IMR-90 (cell line): Measurements from ENCODE around the gene EZR. TPM values are rescaled to one million over a fixed set of nuclear protein-coding genes. Genes with fewer than 3 reads are reported as not detected.

Source experiments
- ATAC-seq: fragments of 200-7000 bp; cut with Tn5 transposase; 2 replicates; pipeline ENCODE4 v1.9.1; 2020; ENCODE audit warnings: low read depth, mild to moderate bottlenecking, moderate library complexity
- BruUV-seq: library from RNA; stranded (reverse); fragments of 400-500 nt; replicated peaks from 2 replicates; lab custom pipeline; 2021; lab: Mats Ljungman, UMichigan
- CTCF ChIA-PET: fragments of 300-600 bp; formaldehyde crosslinking; extraction: SDS; loops from one replicate; lab custom pipeline; 2021; ENCODE audit warnings: antibody characterized with exemption; lab: Yijun Ruan, JAX
- POLR2A ChIA-PET: fragments of 300-600 bp; sonication (Branson Sonifier 250); formaldehyde crosslinking; loops from one replicate; lab custom pipeline; 2022; ENCODE audit warnings: antibody characterized with exemption; ENCODE audit not compliant: unreplicated experiment; lab: Charles Lee
- DNase-seq: peaks from one replicate; pipeline ENCODE4 v3.0.0; 2013
- H2AFZ ChIP-seq: replicated peaks from 2 replicates; pipeline ENCODE3; 2013; ENCODE audit warnings: low read length, mild to moderate bottlenecking; ENCODE audit not compliant: poor library complexity
- H2AK5ac ChIP-seq: 2 replicates; pipeline ENCODE4 v1.6.1; 2013; ENCODE audit warnings: low read depth, low read length, inconsistent platforms
- H2AK9ac ChIP-seq: replicated peaks from 2 replicates; pipeline ENCODE3; 2013; ENCODE audit warnings: mild to moderate bottlenecking, low read depth, low read length, moderate library complexity; ENCODE audit not compliant: poor library complexity
- H2BK120ac ChIP-seq: 2 replicates; pipeline ENCODE4 v1.6.1; 2013; ENCODE audit warnings: low read depth, low read length, inconsistent platforms
- H2BK15ac ChIP-seq: 3 replicates; pipeline ENCODE4 v1.6.1; 2013; ENCODE audit warnings: low read depth, low read length, inconsistent platforms
- H2BK20ac ChIP-seq: 2 replicates; pipeline ENCODE4 v1.6.1; 2013; ENCODE audit warnings: low read depth, mild to moderate bottlenecking, inconsistent platforms, low read length, moderate library complexity
- H2BK5ac ChIP-seq: 2 replicates; pipeline ENCODE4 v1.6.1; 2013; ENCODE audit warnings: mild to moderate bottlenecking, low read depth, low read length, inconsistent platforms; ENCODE audit not compliant: poor library complexity, severe bottlenecking
- H3K14ac ChIP-seq: replicated peaks from 2 replicates; pipeline ENCODE4 v1.6.1; 2013; ENCODE audit warnings: low read depth, low read length, inconsistent platforms
- H3K18ac ChIP-seq: 2 replicates; pipeline ENCODE4 v1.6.1; 2013; ENCODE audit warnings: low read depth, low read length, control low read depth
- H3K23ac ChIP-seq: 2 replicates; pipeline ENCODE4 v1.6.1; 2013; ENCODE audit warnings: low read depth, low read length, inconsistent platforms
- H3K27ac ChIP-seq: 2 replicates; pipeline ENCODE4 v1.5.1; 2013; ENCODE audit warnings: mild to moderate bottlenecking, control low read depth, low read length; ENCODE audit not compliant: insufficient read depth
- H3K27me3 ChIP-seq: 2 replicates; pipeline ENCODE4 v1.6.1; 2013; ENCODE audit warnings: low read length; ENCODE audit not compliant: control insufficient read depth, insufficient read depth
- H3K36me3 ChIP-seq: 2 replicates; pipeline ENCODE4 v1.6.1; 2013; ENCODE audit warnings: low read length, mixed read lengths; ENCODE audit not compliant: control insufficient read depth, insufficient read depth
- H3K4ac ChIP-seq: 2 replicates; pipeline ENCODE4 v1.6.1; 2013; ENCODE audit warnings: low read depth, low read length, inconsistent platforms
- H3K4me1 ChIP-seq: 2 replicates; pipeline ENCODE4 v1.6.1; 2013; ENCODE audit warnings: low read length, mixed read lengths; ENCODE audit not compliant: control insufficient read depth, insufficient read depth
- H3K4me2 ChIP-seq: 2 replicates; pipeline ENCODE4 v1.6.1; 2013; ENCODE audit warnings: low read depth, mild to moderate bottlenecking, control low read depth, low read length, moderate library complexity
- H3K4me3 ChIP-seq: 2 replicates; pipeline ENCODE4 v1.5.1; 2013; ENCODE audit warnings: low read depth, mild to moderate bottlenecking, control low read depth, low read length, moderate library complexity; ENCODE audit not compliant: insufficient read depth
- H3K56ac ChIP-seq: 2 replicates; pipeline ENCODE4 v1.6.1; 2013; ENCODE audit warnings: low read length, inconsistent platforms; ENCODE audit not compliant: insufficient read depth; ENCODE audit errors: extremely low read depth
- H3K79me1 ChIP-seq, 2 experiments: 2 replicates each; pipeline ENCODE4 v1.6.1; 2013; ENCODE audit warnings: low read length in 2 of 2, inconsistent platforms in 1 of 2, low read depth in 1 of 2
- H3K9ac ChIP-seq: 2 replicates; pipeline ENCODE4 v1.6.1; 2013; ENCODE audit warnings: low read depth, low read length, control low read depth
- H3K9me1 ChIP-seq: 2 replicates; pipeline ENCODE4 v1.6.1; 2013; ENCODE audit warnings: low read length, inconsistent platforms; ENCODE audit not compliant: insufficient read depth
- H3K9me3 ChIP-seq: 2 replicates; pipeline ENCODE4 v1.6.1; 2013; ENCODE audit warnings: low read length; ENCODE audit not compliant: control insufficient read depth, insufficient read depth
- H4K20me1 ChIP-seq: 2 replicates; pipeline ENCODE4 v1.6.1; 2013; ENCODE audit warnings: low read length, inconsistent platforms; ENCODE audit not compliant: insufficient read depth
- H4K5ac ChIP-seq: 2 replicates; pipeline ENCODE4 v1.6.1; 2013; ENCODE audit warnings: mild to moderate bottlenecking, low read depth, low read length, control low read depth
- H4K8ac ChIP-seq, 2 experiments: 2 replicates each; pipeline ENCODE4 v1.6.1; 2013; ENCODE audit warnings: low read depth in 2 of 2, low read length in 2 of 2, control low read depth in 1 of 2, inconsistent platforms in 1 of 2
- H4K91ac ChIP-seq: 2 replicates; pipeline ENCODE4 v1.6.1; 2013; ENCODE audit warnings: low read depth, low read length, inconsistent platforms; ENCODE audit not compliant: insufficient read depth
- CHD1 ChIP-seq: IDR thresholded peaks from 2 replicates; pipeline ENCODE4 v1.6.1; 2012; ENCODE audit warnings: low read depth, low read length, improper control_type of control experiment
- MXI1 ChIP-seq: IDR thresholded peaks from 2 replicates; pipeline ENCODE4 v1.6.1; 2012; ENCODE audit warnings: low read depth, mild to moderate bottlenecking, low read length, moderate library complexity, borderline replicate concordance
- RAD21 ChIP-seq: IDR thresholded peaks from 2 replicates; pipeline ENCODE4 v1.6.1; 2012; ENCODE audit warnings: low read length, improper control_type of control experiment
- WGBS, 2 experiments: methylation state at CpG; one replicate each; pipeline versions ENCODE4 v1.1.5 to v1.1.7; 2013; ENCODE audit warnings: missing lambda C conversion rate in 2 of 2; ENCODE audit not compliant: insufficient read length in 1 of 2; ENCODE audit errors: extremely low coverage in 2 of 2; 5-methylcytosine and 5-hydroxymethylcytosine counted together
- dilution Hi-C: fragments of 300-500 bp; cut with HindIII; formaldehyde crosslinking; loops from one replicate; pipeline ENCODE4 v1.14.3; 2018; ENCODE audit warnings: low sequenced_read_pairs; ENCODE audit not compliant: unreplicated experiment
- in situ Hi-C: fragments of 300-500 bp; cut with MboI; formaldehyde crosslinking; loops from 3 replicates; pipeline ENCODE4 v1.14.3; 2019; ENCODE audit warnings: low sequenced_read_pairs, inconsistent platforms, mixed read lengths
- intact Hi-C: fragments of 100-400 bp; cut with micrococcal nuclease; formaldehyde crosslinking; loops from 2 replicates; pipeline ENCODE4 v1.10.0; 2022
- polyA plus RNA-seq, 3 experiments: library from polyadenylated mRNA; depleted of rRNA; stranded (reverse); fragments of >200 nt; gene quantifications; 2 replicates each; pipeline ENCODE4 v1.2.3, GENCODE V29; 2012; ENCODE audit warnings: low replicate concordance in 1 of 3
- total RNA-seq: library from RNA; depleted of rRNA; stranded (reverse); fragments of >200 nt; gene quantifications from 2 replicates; pipeline ENCODE4 v1.2.3, GENCODE V29; 2012

The EZR gene
- total and polyA plus RNA-seq, 2 of the 4 experiments (the other 2 are of a cell fraction) = 83.8 to 145 TPM

- no peak for TF ChIP-seq RAD21
Observed at GRCh38 chr6:158868122-158868480, 48.9 kb upstream of the EZR start (continued).

- no peak overlapping the region for H3K4me2 ChIP-seq
- no peak overlapping the region for H2BK120ac ChIP-seq
- H2AK5ac ChIP-seq = no peak overlapping the region
- H3K56ac ChIP-seq = no peak overlapping the region
- no peaks in the 10 kb centered on the region for H3K9me3 ChIP-seq
- H4K20me1 ChIP-seq = no peaks in the 10 kb centered on the region
- intact Hi-C loops (no loop called here), in situ Hi-C loops (no loop called here), dilution Hi-C loops (no loop called here)
- H2AFZ ChIP-seq = no peak overlapping the region
- no peak overlapping the region for H2BK5ac ChIP-seq
- POLR2A ChIA-PET = no interaction called here
- no peak overlapping the region for H3K18ac ChIP-seq
- H3K14ac ChIP-seq = no peak overlapping the region
- H2BK15ac ChIP-seq = no peak overlapping the region
- CTCF ChIA-PET = no interaction called here
- no peak overlapping the region for H2BK20ac ChIP-seq
- no peak overlapping the region for H3K4me3 ChIP-seq
- H4K5ac ChIP-seq = no peak overlapping the region
- H4K91ac ChIP-seq = no peak overlapping the region
- H3K36me3 ChIP-seq = no peaks in the 10 kb centered on the region
- H3K79me1 ChIP-seq = no peaks in the 10 kb centered on the region; a peak in 1 of 4 replicates
- BruUV-seq = no TSS peak
- no peak overlapping the region for H2AK9ac ChIP-seq
- DNase-seq (no peak), ATAC-seq (no peak)
- H3K9ac ChIP-seq = no peak overlapping the region
- TF ChIP-seq CHD1 = no peak
- no peak for TF ChIP-seq MXI1
- no peak overlapping the region for H3K23ac ChIP-seq
- H3K4ac ChIP-seq = no peak overlapping the region
- peaks cover 7% of the 10 kb centered on the region for H3K4me1 ChIP-seq
- H3K27ac ChIP-seq = no peak overlapping the region
- H4K8ac ChIP-seq = no peak overlapping the region
- H3K9me1 ChIP-seq = peaks cover 19% of the 10 kb centered on the region
- H3K27me3 ChIP-seq = no peaks in the 10 kb centered on the region
- WGBS, 2 experiments = 60% methylated on average over 1 of the region's 10 CpGs; no CpG with 5 or more reads in 1 of the 2 experiments
Observed at GRCh38 chr6:158867381-158868121, 48.4 kb upstream of the EZR start.
